Uterus (tissue), 4 donors: ENCODE results near the gene TPD52L2. TPM values are rescaled to one million over a fixed set of nuclear protein-coding genes. Genes with fewer than 3 reads are reported as not detected.
A peak's percentile ranks its signal among the peaks of the same experiment; 100 is the strongest.

Source experiments
- DNase-seq, 2 donors: peaks; one replicate each; pipeline ENCODE4 v3.0.0-alpha.2; 2019 to 2020
- H3K27ac ChIP-seq, 2 donors: fragments of 200-600 bp; sonication (generic); 1 replicate in 1 of 2; 2 replicates in 1 of 2; pipeline ENCODE4 v1.5.1; 2016 to 2018
- H3K27me3 ChIP-seq, 2 donors: fragments of 200-600 bp; sonication (generic); one replicate each; pipeline ENCODE4 v1.5.1; 2018 to 2019; ENCODE audit warnings: control low read depth in 1 of 2
- H3K36me3 ChIP-seq, 2 donors: fragments of 200-600 bp; sonication (generic); one replicate each; pipeline ENCODE4 v1.5.1; 2019; ENCODE audit warnings: control low read depth in 1 of 2
- H3K4me1 ChIP-seq, 2 donors: fragments of 200-600 bp; sonication (generic); one replicate each; pipeline ENCODE4 v1.5.1; 2018 to 2019; ENCODE audit warnings: control low read depth in 1 of 2
- H3K4me3 ChIP-seq, 2 donors: fragments of 200-600 bp; sonication (generic); 1 replicate in 1 of 2; 2 replicates in 1 of 2; pipeline ENCODE4 v1.5.1; 2018 to 2019; ENCODE audit warnings: mild to moderate bottlenecking in 1 of 2
- H3K9me3 ChIP-seq, 2 donors: fragments of 200-600 bp; sonication (generic); one replicate each; pipeline ENCODE4 v1.5.1; 2019; ENCODE audit warnings: control low read depth in 1 of 2
- POLR2A ChIP-seq, 2 donors: fragments of 450-650 bp; IDR thresholded peaks; one replicate each; pipeline ENCODE4 v1.6.1; 2016; ENCODE audit warnings: antibody characterized with exemption in 2 of 2, mild to moderate bottlenecking in 1 of 2, moderate library complexity in 1 of 2
- intact Hi-C: fragments of 100-400 bp; cut with DNase I; formaldehyde crosslinking; loops from one replicate; pipeline ENCODE4 v1.15.1; 2023; ENCODE audit warnings: low total_unique reads
- total RNA-seq, 4 donors: library from RNA; depleted of rRNA in 3 of 4; stranded (reverse); fragments of >200 nt in 3 of 4; gene quantifications; one replicate each; pipeline versions ENCODE4 v1.1.0 to v1.2.4, GENCODE V29; 2014 to 2023
- TF ChIP-seq, protein P1 (sequence below), 4 experiments: fragments of 200-600 bp in 2 of 4; fragments of 450-650 bp in 2 of 4; sonication (generic) in 2 of 4; IDR thresholded peaks; one replicate each; pipeline ENCODE4 v1.5.1; 2016 to 2019; ENCODE audit warnings: antibody characterized with exemption in 4 of 4, mild to moderate bottlenecking in 2 of 4, moderate library complexity in 1 of 4
- donor health status: DM: yes; HTN: yes; CAD: no.

The TPD52L2 gene
- total RNA-seq, 4 donors from 2014 or later, result 44.1 to 77.8 (median 62.0) TPM

GRCh38 chr20:63861365-63861934 is 3.6 kb upstream of the TPD52L2 start, which contains the start of gene ABHD16B:
TSS of gene ABHD16B (plus strand) at chr20:63861498. CDS start at chr20:63861541, 43 bp downstream.
- no peaks in the 10 kb centered on the region for H3K36me3 ChIP-seq
- DNase-seq, result no peak
- TF ChIP-seq POLR2A (IDR thresholded peaks at IDR 0.05), result no peak
- H3K4me3 ChIP-seq, result no peak within 1 kb of the TSS
- H3K4me1 ChIP-seq, result peaks cover 0 to 22% of the 10 kb centered on the region in 2 donors
- H3K9me3 ChIP-seq, result no peaks in the 10 kb centered on the region
- no peak within 1 kb of the TSS for H3K27ac ChIP-seq
- intact Hi-C loops, result loop anchor here (10.0 kb wide), 1 partner anchor 77 kb away; no protein-coding TSS in a partner anchor
- H3K27me3 ChIP-seq, result no peaks in the 10 kb centered on the region

DNA sequence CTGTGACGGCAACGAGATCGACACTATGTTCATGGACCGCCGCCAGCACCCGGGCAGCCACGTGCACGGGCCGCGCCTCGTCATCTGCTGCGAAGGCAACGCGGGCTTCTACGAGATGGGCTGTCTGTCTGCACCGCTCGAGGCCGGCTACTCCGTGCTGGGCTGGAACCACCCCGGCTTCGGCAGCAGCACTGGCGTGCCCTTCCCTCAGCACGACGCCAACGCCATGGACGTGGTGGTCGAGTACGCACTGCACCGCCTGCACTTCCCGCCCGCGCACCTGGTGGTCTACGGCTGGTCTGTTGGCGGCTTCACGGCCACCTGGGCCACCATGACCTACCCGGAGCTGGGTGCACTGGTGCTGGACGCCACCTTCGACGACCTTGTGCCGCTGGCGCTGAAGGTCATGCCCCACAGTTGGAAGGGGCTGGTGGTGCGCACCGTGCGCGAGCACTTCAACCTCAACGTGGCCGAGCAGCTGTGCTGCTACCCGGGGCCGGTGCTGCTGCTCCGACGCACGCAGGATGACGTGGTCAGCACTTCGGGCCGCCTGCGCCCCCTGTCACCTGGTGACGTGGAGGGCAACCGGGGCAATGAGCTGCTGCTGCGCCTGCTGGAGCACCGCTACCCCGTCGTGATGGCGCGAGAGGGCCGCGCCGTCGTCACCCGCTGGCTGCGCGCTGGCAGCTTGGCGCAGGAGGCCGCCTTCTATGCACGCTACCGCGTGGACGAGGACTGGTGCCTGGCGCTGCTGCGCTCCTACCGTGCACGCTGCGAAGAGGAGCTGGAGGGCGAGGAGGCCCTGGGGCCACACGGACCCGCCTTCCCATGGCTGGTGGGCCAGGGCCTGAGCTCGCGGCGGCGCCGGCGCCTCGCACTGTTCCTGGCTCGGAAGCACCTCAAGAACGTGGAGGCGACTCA is 2.8 kb upstream of the TPD52L2 start:
- intact Hi-C loops, result loop anchor here (10.0 kb wide), 1 partner anchor 77 kb away; no protein-coding TSS in a partner anchor
- Histone ChIP-seq H3K9me3 (no peaks in the 10 kb centered on the region), H3K36me3 (no peaks in the 10 kb centered on the region), H3K27ac (no peak overlapping the region), H3K4me1 (peaks cover 0 to 22% of the 10 kb centered on the region in 2 donors), H3K27me3 (no peaks in the 10 kb centered on the region), H3K4me3 (no peak overlapping the region)
- no peak for DNase-seq
- TF ChIP-seq, protein P1, sequence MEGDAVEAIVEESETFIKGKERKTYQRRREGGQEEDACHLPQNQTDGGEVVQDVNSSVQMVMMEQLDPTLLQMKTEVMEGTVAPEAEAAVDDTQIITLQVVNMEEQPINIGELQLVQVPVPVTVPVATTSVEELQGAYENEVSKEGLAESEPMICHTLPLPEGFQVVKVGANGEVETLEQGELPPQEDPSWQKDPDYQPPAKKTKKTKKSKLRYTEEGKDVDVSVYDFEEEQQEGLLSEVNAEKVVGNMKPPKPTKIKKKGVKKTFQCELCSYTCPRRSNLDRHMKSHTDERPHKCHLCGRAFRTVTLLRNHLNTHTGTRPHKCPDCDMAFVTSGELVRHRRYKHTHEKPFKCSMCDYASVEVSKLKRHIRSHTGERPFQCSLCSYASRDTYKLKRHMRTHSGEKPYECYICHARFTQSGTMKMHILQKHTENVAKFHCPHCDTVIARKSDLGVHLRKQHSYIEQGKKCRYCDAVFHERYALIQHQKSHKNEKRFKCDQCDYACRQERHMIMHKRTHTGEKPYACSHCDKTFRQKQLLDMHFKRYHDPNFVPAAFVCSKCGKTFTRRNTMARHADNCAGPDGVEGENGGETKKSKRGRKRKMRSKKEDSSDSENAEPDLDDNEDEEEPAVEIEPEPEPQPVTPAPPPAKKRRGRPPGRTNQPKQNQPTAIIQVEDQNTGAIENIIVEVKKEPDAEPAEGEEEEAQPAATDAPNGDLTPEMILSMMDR (IDR thresholded peaks at IDR 0.05), result no peak
- no peak for TF ChIP-seq POLR2A (IDR thresholded peaks at IDR 0.05)

GRCh38 chr20:63863021-63863797 is 1.9 kb upstream of the TPD52L2 start:
- TF ChIP-seq, protein P1 (IDR thresholded peaks at IDR 0.05), result no peak
- no peak for TF ChIP-seq POLR2A (IDR thresholded peaks at IDR 0.05)
- Histone ChIP-seq H3K36me3 (no peaks in the 10 kb centered on the region), H3K9me3 (no peaks in the 10 kb centered on the region), H3K27me3 (no peaks in the 10 kb centered on the region), H3K4me3 (peak overlapping the region in 1 of 2 donors; percentile 81), H3K27ac (peak overlapping the region; percentile 83 to 84), H3K4me1 (peaks cover 0 to 14% of the 10 kb centered on the region in 2 donors)
- no peak for DNase-seq
- intact Hi-C loops, result loop anchor here (10.0 kb wide), 1 partner anchor 78 kb away; no protein-coding TSS in a partner anchor

- H3K27me3 ChIP-seq, result no peaks in the 10 kb centered on the region
- peak overlapping the region; percentile 83 to 84 for H3K27ac ChIP-seq
- peak in 1 of 2 donors; percentile 17 for TF ChIP-seq POLR2A (IDR thresholded peaks at IDR 0.05)
- TF ChIP-seq, protein P1 (IDR thresholded peaks at IDR 0.05), result peak; percentile 87 to 97 (median 93)
- H3K36me3 ChIP-seq, result no peaks in the 10 kb centered on the region
- no peaks in the 10 kb centered on the region for H3K9me3 ChIP-seq
- intact Hi-C loops, result loop anchor here (10.0 kb wide), 1 partner anchor 79 kb away; no protein-coding TSS in a partner anchor
- H3K4me1 ChIP-seq, result peaks cover 0 to 6% of the 10 kb centered on the region in 2 donors
- peak; percentile 74 to 77 for DNase-seq
- peak overlapping the region; percentile 46 to 81 for H3K4me3 ChIP-seq
Observed at GRCh38 chr20:63863798-63864544, 1.1 kb upstream of the TPD52L2 start.
